Fibroblast of skin of right quadriceps (primary cell): ENCODE results near the gene TEN1.

ENCODE experiments used
- DNase-seq: peaks from one replicate; pipeline ENCODE4 v3.0.0-alpha.2; 2013

The TEN1 gene

GRCh38 chr17:76008208-76008607 is 29.2 kb downstream of the TEN1 start:
- no peak for DNase-seq

DNA sequence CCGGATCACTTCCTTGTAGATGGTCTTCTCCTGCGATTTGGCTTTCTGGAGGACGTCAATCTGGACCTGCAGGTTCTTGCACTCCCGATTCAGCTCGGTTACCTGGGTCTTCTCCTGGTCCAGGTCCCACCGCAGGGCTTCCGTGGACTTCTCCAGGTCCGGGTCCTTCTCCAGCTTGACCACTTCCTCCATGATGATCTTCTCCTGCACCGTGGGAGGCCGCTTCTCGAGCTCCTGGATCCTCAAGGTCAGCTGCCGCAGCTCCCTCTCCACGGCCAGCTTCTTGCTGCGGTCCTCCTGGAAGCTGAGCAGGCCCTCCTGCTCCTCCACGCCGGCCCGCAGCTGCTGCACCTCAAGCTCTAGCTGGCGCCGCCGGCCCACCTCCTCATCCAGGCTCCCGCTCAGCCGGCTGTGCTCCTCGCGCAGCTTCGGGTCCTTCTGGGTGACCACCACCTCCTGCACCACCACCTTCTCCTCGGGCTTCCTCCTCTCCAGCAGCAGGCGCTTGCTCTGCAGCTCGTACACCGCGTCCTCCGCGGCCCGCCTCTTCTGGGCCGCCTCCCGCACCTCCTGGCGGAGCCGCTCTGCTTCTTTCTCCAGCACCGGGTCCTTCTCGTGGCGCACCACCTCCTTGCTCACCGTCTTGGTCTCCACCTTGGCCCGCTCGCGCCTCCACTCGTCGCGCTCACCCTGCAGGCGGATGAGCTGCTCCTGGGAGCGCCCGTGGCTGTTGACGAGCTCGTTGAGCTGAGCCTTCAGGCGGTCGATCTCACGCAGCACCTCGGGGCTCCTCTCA is 29.8 kb downstream of the TEN1 start:
- DNase-seq, result no peak

DNA sequence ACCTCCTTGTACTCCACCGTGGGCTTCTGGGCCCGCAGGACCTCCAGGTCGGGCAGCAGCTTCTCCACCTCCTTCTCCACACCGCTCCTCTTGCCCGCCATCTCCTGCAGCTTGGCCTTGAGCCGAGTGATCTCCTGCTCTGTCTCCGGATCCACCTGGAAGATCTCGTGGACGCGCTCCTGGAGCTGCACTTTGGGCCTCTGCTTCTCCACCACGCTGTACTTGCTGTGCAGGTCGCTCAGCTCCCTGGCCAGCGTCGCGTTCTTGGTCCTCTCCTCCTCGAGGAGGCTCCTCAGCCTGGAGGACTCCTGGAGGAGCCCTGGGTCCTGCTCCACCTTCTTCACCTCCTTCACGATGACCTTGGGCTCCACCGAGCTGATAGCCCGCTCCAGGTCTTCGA is 30.4 kb downstream of the TEN1 start:
- DNase-seq, result no peak

DNA sequence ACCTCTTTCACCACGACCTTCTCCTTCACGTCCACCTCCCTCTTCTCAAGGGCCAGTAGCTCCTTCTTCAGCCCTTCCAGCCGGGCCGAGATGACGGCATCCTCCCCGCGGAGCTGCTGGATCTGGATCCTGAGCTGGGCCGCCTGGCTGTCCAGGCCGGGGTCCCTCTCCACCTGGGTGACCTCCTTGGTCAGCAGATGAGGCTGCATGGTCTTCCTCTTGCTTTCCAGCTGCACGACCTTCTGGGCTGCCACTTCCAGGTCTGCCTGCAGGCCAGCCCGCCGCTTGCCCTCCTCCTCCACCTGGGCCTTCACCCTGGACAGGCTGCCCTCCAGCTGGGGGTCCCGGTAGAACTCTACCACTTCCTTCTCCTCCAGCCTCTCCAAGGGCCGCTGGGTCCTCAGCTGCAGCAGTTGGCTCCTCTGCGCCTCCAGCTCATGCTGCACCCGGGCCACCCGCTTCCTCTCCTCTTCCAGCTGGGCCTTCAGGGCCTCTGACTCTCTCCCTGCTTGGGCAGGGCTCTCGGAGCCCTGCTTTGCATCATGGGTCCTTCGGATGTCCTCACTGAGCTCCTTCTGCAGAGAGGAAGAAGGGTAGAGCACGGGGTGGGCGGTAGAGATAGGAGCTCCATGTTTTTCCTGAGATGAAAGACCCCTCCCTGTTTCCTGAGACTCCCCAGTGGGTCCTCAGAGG is 31.1 kb downstream of the TEN1 start:
- DNase-seq, result no peak

- no peak for DNase-seq
Measured at GRCh38 chr17:76011951-76012350, 32.9 kb downstream of the TEN1 start.

GRCh38 chr17:76013377-76013932 is 34.4 kb downstream of the TEN1 start:
- no peak for DNase-seq

- DNase-seq, result peak; percentile 58
Measured at GRCh38 chr17:76014100-76014924, 35.3 kb downstream of the TEN1 start.

GRCh38 chr17:76014925-76015261 is 35.9 kb downstream of the TEN1 start:
- no peak for DNase-seq

- no peak for DNase-seq
Measured at GRCh38 chr17:76017481-76018339, 38.7 kb downstream of the TEN1 start.

GRCh38 chr17:76018340-76018680 is 39.3 kb downstream of the TEN1 start:
- DNase-seq, result no peak

DNA sequence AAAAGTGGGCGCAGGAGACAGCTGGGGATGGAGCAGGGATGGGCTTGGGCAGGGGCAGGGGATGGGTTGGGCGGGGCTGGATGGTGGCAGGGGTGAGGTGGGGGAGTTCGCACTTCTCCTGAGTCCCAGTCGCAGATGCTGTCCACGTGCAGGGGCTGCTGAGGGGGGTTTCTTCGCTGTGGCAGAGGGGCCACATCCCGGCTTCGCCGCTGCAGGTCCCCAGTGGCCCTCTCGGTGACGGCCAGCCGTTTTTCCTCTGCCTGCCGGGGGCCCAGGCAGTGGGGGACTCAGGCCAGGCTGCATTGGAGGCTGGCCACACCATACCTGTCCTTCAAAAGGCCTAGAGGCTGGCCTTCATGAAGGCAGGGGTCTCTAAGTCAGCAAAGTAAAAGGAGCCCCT is 39.8 kb downstream of the TEN1 start:
- no peak for DNase-seq

- no peak for DNase-seq
Measured at GRCh38 chr17:76019833-76020467, 40.9 kb downstream of the TEN1 start.

DNA sequence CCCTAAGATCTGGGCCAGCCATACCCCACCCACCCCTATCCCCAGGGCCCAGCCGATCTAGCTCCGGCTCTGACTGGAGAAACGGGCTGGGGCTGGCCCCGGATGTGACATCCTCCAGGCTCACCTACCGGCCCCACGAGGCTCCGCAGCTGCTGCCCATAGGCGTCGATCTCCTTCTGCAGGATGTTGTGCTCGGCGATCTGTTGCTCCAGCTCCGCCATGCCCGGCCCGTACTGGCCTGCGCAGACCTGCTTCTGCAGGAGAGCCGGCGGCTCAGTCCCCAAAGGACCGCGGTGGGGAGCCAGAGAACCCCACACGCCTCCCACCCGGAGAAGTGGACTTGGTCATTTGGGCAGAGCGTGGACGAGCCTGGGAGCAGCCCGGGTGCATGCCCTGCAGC is 43.2 kb downstream of the TEN1 start:
- no peak for DNase-seq

- no peak for DNase-seq
Measured at GRCh38 chr17:76022973-76023899, 44.2 kb downstream of the TEN1 start.

- DNase-seq, result no peak
Measured at GRCh38 chr17:76023900-76024237, 44.8 kb downstream of the TEN1 start.

GRCh38 chr17:76024353-76024752 is 45.3 kb downstream of the TEN1 start:
- DNase-seq, result no peak

- no peak for DNase-seq
Measured at GRCh38 chr17:76025294-76025693, 46.3 kb downstream of the TEN1 start.

DNA sequence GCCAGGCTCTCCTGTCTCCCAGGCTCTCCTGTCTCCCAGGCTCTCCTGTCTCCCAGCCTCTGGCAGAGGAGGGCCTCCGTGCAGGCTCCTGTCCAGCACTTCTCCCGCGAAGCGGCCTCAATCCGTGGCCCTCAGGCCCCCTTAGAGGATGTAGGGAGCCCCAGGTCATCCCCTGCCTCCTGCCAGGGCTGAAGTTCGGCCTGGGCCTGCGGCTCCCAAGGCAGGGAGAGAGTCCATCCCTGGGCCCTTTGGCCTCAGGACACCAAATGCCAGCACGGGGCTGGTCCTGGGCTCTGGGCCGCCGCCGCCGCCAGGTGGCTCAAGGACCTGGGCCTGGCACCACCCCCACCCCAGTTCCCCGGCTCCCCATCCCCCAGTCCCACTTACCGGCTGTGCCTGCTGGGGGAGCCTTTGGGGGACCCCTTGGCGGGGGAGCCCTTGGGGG is 47.7 kb downstream of the TEN1 start:
- DNase-seq, result no peak

DNA sequence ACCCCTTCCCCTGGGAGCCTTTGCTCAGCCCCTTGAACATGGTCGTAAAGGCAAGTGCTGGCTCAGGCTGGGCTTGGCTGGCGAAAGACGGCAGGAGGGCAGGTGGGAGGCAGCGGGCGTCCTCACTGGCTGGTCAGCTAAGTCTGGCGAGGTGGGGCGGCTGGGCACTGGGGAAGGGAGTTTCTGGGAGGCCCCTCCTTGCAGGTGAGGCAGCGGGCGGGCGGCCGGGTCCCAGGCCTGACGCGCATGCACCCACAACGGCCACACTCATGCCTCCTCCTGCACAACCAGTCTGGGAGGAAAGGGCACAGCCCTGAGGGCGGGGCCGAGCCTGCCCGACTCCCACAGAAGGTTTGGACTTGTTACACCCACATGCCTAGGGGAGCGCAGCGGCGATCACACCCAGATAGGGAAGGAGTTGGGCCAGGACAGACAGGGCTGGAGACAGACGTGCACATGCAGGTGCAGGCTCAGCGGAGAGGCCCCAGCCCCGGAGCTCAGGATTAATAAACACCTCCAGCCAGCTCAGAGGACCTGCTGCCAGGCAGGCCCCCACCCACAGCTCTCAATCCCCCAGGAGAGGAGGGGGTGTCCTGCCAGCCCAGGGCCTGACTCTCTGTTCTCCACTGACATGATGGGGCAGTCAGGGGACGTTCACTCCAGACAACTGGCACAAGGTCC is 48.3 kb downstream of the TEN1 start, which contains the start of gene EVPL:
EVPL (minus strand) TSS at position 148 of the 681 bp plus-strand sequence; CDS start at position 40, 108 bp downstream.
- DNase-seq, result no peak
